Measurements from ENCODE around the gene FMNL1.
A peak's percentile ranks its signal among the peaks of the same experiment; 100 is the strongest.

FMNL1 gene

GRCh38 chr17:45228763-45229539, 7.3 kb downstream of the FMNL1 start:
- Histone ChIP-seq H3K79me2 (ENCODE audit: insufficient read depth, low read length) (peaks cover 96% of the 10 kb centered on the region), H2AFZ (ENCODE audit: low read depth, low read length) (no peak overlapping the region), H3K36me3 (ENCODE audit: insufficient read depth, low read length) (peaks cover 48% of the 10 kb centered on the region), H3K9me3 (ENCODE audit: insufficient read depth, low read length, severe bottlenecking) (no peaks in the 10 kb centered on the region), H3K4me3 (ENCODE audit: low read depth in 1 of 2, low read length in 2 of 2) (no peak overlapping the region), H3K27me3 (ENCODE audit: insufficient read depth, low read length, poor library complexity) (no peaks in the 10 kb centered on the region), H3K27ac (ENCODE audit: low read length) (peak overlapping the region; percentile 95), H3K4me1 (ENCODE audit: insufficient read depth, low read length) (peaks cover 66% of the 10 kb centered on the region), H3K9ac (ENCODE audit: low read depth, low read length) (peak overlapping the region; percentile 93; the same call in 1 of the 2 replicates), H3K4me2 (ENCODE audit: insufficient read depth, low read length) (peak overlapping the region; percentile 86; the same call in 1 of the 2 replicates), H4K20me1 (ENCODE audit: insufficient read depth, low read length) (peaks cover 54% of the 10 kb centered on the region)
- ATAC-seq (ENCODE audit: insufficient read depth, low read depth) (no peak), DNase-seq (peak; percentile 54)
- no peak for TF ChIP-seq EZH2 (IDR thresholded peaks at IDR 0.05; ENCODE audit: borderline replicate concordance, low read depth, low read length, severe bottlenecking)
- TF ChIP-seq CTCF (IDR thresholded peaks at IDR 0.05; ENCODE audit: borderline replicate concordance, extremely low read depth, low read length, poor library complexity, severe bottlenecking) = no peak

GRCh38 chr17:45229681-45230409, 8.2 kb downstream of the FMNL1 start:
- Histone ChIP-seq H3K27me3 (ENCODE audit: insufficient read depth, low read length, poor library complexity) (no peaks in the 10 kb centered on the region), H3K4me3 (ENCODE audit: low read depth in 1 of 2, low read length in 2 of 2) (no peak overlapping the region), H3K9me3 (ENCODE audit: insufficient read depth, low read length, severe bottlenecking) (no peaks in the 10 kb centered on the region), H3K27ac (ENCODE audit: low read length) (peak overlapping the region; percentile 95), H4K20me1 (ENCODE audit: insufficient read depth, low read length) (peaks cover 57% of the 10 kb centered on the region), H3K79me2 (ENCODE audit: insufficient read depth, low read length) (peaks cover 91% of the 10 kb centered on the region), H3K4me2 (ENCODE audit: insufficient read depth, low read length) (no peak overlapping the region), H3K36me3 (ENCODE audit: insufficient read depth, low read length) (peaks cover 50% of the 10 kb centered on the region), H3K4me1 (ENCODE audit: insufficient read depth, low read length) (peaks cover 57% of the 10 kb centered on the region), H3K9ac (ENCODE audit: low read depth, low read length) (peak overlapping the region; percentile 23; the same call in 1 of the 2 replicates), H2AFZ (ENCODE audit: low read depth, low read length) (no peak overlapping the region)
- DNase-seq (no peak), ATAC-seq (ENCODE audit: insufficient read depth, low read depth) (no peak)
- no peak for TF ChIP-seq CTCF (IDR thresholded peaks at IDR 0.05; ENCODE audit: borderline replicate concordance, extremely low read depth, low read length, poor library complexity, severe bottlenecking)
- no peak for TF ChIP-seq EZH2 (IDR thresholded peaks at IDR 0.05; ENCODE audit: borderline replicate concordance, low read depth, low read length, severe bottlenecking)

- no peak for DNase-seq
- Histone ChIP-seq H3K4me2 (ENCODE audit: insufficient read depth, low read length) (no peak overlapping the region), H4K20me1 (ENCODE audit: insufficient read depth, low read length) (peaks cover 63% of the 10 kb centered on the region), H3K36me3 (ENCODE audit: insufficient read depth, low read length) (peaks cover 56% of the 10 kb centered on the region), H2AFZ (ENCODE audit: low read depth, low read length) (no peak overlapping the region), H3K27ac (ENCODE audit: low read length) (peak overlapping the region; percentile 95), H3K79me2 (ENCODE audit: insufficient read depth, low read length) (peaks cover 91% of the 10 kb centered on the region), H3K9me3 (ENCODE audit: insufficient read depth, low read length, severe bottlenecking) (no peaks in the 10 kb centered on the region), H3K27me3 (ENCODE audit: insufficient read depth, low read length, poor library complexity) (no peaks in the 10 kb centered on the region), H3K4me3 (ENCODE audit: low read depth in 1 of 2, low read length in 2 of 2) (no peak overlapping the region), H3K9ac (ENCODE audit: low read depth, low read length) (peak overlapping the region; percentile 23; the same call in 1 of the 2 replicates), H3K4me1 (ENCODE audit: insufficient read depth, low read length) (peaks cover 52% of the 10 kb centered on the region)
- no peak for ATAC-seq (ENCODE audit: insufficient read depth, low read depth)
- no peak for TF ChIP-seq EZH2 (IDR thresholded peaks at IDR 0.05; ENCODE audit: borderline replicate concordance, low read depth, low read length, severe bottlenecking)
- no peak for TF ChIP-seq CTCF (IDR thresholded peaks at IDR 0.05; ENCODE audit: borderline replicate concordance, extremely low read depth, low read length, poor library complexity, severe bottlenecking)
These were observed 8.7 kb downstream of the FMNL1 start for GRCh38 chr17:45230410-45230786.
